ENCODE measurements around the gene RASSF8.

DNA sequence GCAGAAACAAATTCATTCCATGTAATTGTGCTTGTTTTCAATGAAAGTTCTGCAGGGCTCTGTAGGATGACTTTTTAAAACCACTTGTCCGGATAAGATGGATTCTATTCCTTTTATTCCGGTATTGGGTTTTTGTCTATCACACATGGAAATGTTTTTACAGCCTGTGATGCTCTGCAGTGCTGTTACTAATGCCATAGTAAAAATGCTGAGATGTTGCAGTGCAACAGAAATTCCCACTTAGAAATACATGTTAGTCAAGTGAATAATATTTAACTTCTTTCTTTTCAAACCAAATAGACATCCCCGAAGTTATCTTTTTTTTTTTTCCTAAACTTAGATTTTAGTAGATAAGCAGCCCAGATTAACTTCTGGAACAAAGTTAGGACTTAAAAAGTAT lies 71.9 kb downstream of the RASSF8 start:
- no peak for TF ChIP-seq CTCF (IDR thresholded peaks at IDR 0.05 in 2 of 3, conservative IDR thresholded peaks at IDR 0.05 in 1 of 3; ENCODE audit: borderline replicate concordance in 1 of 3, insufficient read depth in 1 of 3, low read depth in 2 of 3, low read length in 2 of 3)
- TF ChIP-seq POLR2A (IDR thresholded peaks at IDR 0.05; ENCODE audit: borderline replicate concordance, extremely low read depth, insufficient read depth, insufficient read length): no peak
- no peak for TF ChIP-seq SP1 (IDR thresholded peaks at IDR 0.05; ENCODE audit: low read depth)
- no peak for TF ChIP-seq ZBTB33 (IDR thresholded peaks at IDR 0.05; ENCODE audit: extremely low read depth, insufficient replicate concordance, low read length)
- no peak for TF ChIP-seq RAD21 (IDR thresholded peaks at IDR 0.05; ENCODE audit: low read depth)
- no peak for TF ChIP-seq YY1 (IDR thresholded peaks at IDR 0.05; ENCODE audit: extremely low read depth, insufficient replicate concordance, low read depth, low read length)
- no peak for TF ChIP-seq ZFX (IDR thresholded peaks at IDR 0.05)
- TF ChIP-seq, protein P1, sequence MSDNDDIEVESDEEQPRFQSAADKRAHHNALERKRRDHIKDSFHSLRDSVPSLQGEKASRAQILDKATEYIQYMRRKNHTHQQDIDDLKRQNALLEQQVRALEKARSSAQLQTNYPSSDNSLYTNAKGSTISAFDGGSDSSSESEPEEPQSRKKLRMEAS (IDR thresholded peaks at IDR 0.05): no peak
- TF ChIP-seq POLR2AphosphoS5 (IDR thresholded peaks at IDR 0.05; ENCODE audit: low read depth, low read length): no peak
- no peak for TF ChIP-seq EZH2 (IDR thresholded peaks at IDR 0.05)
- TF ChIP-seq EGR1 (IDR thresholded peaks at IDR 0.05; ENCODE audit: low read depth): no peak
- TF ChIP-seq, protein P2, sequence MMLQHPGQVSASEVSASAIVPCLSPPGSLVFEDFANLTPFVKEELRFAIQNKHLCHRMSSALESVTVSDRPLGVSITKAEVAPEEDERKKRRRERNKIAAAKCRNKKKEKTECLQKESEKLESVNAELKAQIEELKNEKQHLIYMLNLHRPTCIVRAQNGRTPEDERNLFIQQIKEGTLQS (IDR thresholded peaks at IDR 0.05): no peak
- TF ChIP-seq REST (IDR thresholded peaks at IDR 0.05; ENCODE audit: low read depth): no peak

All from HCT116 (cell line).